Measurements from ENCODE around the gene ST6GALNAC2.
"Not testable (repeated sequence)": the region's sequence is repeated elsewhere in the genome, so short reads cannot be mapped to it uniquely, and the experiment has no call there.

The ST6GALNAC2 gene

GRCh38 chr17:76585649-76586593, at the start of gene ST6GALNAC2:
ST6GALNAC2 (minus strand) TSS chr17:76585860; CDS start chr17:76585808, 52 bp downstream.
- no peak for DNase-seq

- no peak for DNase-seq
These were observed 49.4 kb upstream of the ST6GALNAC2 start for GRCh38 chr17:76635039-76635438.

- DNase-seq, result no peak
These were observed 48.1 kb upstream of the ST6GALNAC2 start for GRCh38 chr17:76633628-76634328.

GRCh38 chr17:76631821-76632565, 46.3 kb upstream of the ST6GALNAC2 start:
- DNase-seq, result no peak

- no peak for DNase-seq
These were observed 44.5 kb upstream of the ST6GALNAC2 start for GRCh38 chr17:76630151-76630550.

GRCh38 chr17:76627510-76627909, 41.9 kb upstream of the ST6GALNAC2 start:
- no peak for DNase-seq

GRCh38 chr17:76626442-76626841, 40.8 kb upstream of the ST6GALNAC2 start:
- DNase-seq, result no peak

GRCh38 chr17:76625496-76625895, 39.8 kb upstream of the ST6GALNAC2 start:
- DNase-seq, result no peak

GRCh38 chr17:76623271-76624146, 37.8 kb upstream of the ST6GALNAC2 start:
- no peak for DNase-seq

GRCh38 chr17:76617838-76618237, 32.2 kb upstream of the ST6GALNAC2 start:
- no peak for DNase-seq

- no peak for DNase-seq
These were observed 29.4 kb upstream of the ST6GALNAC2 start for GRCh38 chr17:76614912-76615617.

GRCh38 chr17:76614064-76614759, 28.6 kb upstream of the ST6GALNAC2 start:
- not testable (repeated sequence) for DNase-seq

GRCh38 chr17:76612977-76613851, 27.6 kb upstream of the ST6GALNAC2 start:
- DNase-seq, result no peak

- no peak for DNase-seq
These were observed 26.8 kb upstream of the ST6GALNAC2 start for GRCh38 chr17:76612465-76612864.

- no peak for DNase-seq
These were observed 26.1 kb upstream of the ST6GALNAC2 start for GRCh38 chr17:76611758-76612157.

- DNase-seq, result not testable (repeated sequence)
These were observed 25.6 kb upstream of the ST6GALNAC2 start for GRCh38 chr17:76611080-76611749.

GRCh38 chr17:76606685-76607084, 21.0 kb upstream of the ST6GALNAC2 start:
- DNase-seq, result not testable (repeated sequence)

GRCh38 chr17:76601065-76601464, 15.4 kb upstream of the ST6GALNAC2 start:
- DNase-seq, result no peak

Data from SIG-M5 (cell line).